SK-N-SH (cell line): Measurements from ENCODE around the gene EEA1. TPM values are rescaled to one million over a fixed set of nuclear protein-coding genes. Genes with fewer than 3 reads are reported as not detected.

Experiments used
- CTCF ChIA-PET: fragments of 300-600, 350-600 bp; formaldehyde crosslinking; extraction: SDS; loops from one replicate; lab custom pipeline; 2021; lab: Yijun Ruan, JAX
- POLR2A ChIA-PET: fragments of 350-600 bp; sonication (Branson Sonifier 250); formaldehyde crosslinking; extraction: SDS; loops from one replicate; lab custom pipeline; 2020; ENCODE audit warnings: antibody characterized with exemption, inconsistent platforms; lab: Yijun Ruan, JAX
- DNase-seq: peaks from one replicate; pipeline ENCODE4 v3.0.0; 2012
- H2AFZ ChIP-seq: fragments of 200-600 bp; sonication (generic); 2 replicates; pipeline ENCODE4 v1.8.1; 2016; ENCODE audit warnings: antibody characterized with exemption, mild to moderate bottlenecking, low read depth
- H3F3A ChIP-seq: fragments of 200-600 bp; sonication (generic); replicated peaks from 2 replicates; pipeline ENCODE3; 2016; ENCODE audit warnings: antibody characterized with exemption, mild to moderate bottlenecking; ENCODE audit not compliant: insufficient read depth
- H3K27ac ChIP-seq, 2 experiments: fragments of 200-500 bp in 1 of 2; fragments of 200-600 bp in 1 of 2; sonication (Bioruptor generic) in 1 of 2; sonication (generic), shearing (Covaris generic) in 1 of 2; 2 replicates each; pipeline versions ENCODE4 v1.5.1 to v1.6.1; 2014 to 2016; ENCODE audit warnings: low read depth in 2 of 2, inconsistent platforms in 1 of 2, low read length in 1 of 2, mild to moderate bottlenecking in 1 of 2, mixed read lengths in 1 of 2
- H3K27me3 ChIP-seq: fragments of 200-600 bp; sonication (generic), shearing (Covaris generic); 2 replicates; pipeline ENCODE4 v1.6.1; 2016; ENCODE audit warnings: mixed run types; ENCODE audit not compliant: insufficient read depth
- H3K36me3 ChIP-seq, 2 experiments: fragments of 200-500 bp in 1 of 2; fragments of 200-600 bp in 1 of 2; sonication (Bioruptor generic) in 1 of 2; sonication (generic) in 1 of 2; replicated peaks in 1 of 2; 2 replicates each; pipeline versions ENCODE3 to v1.5.1; 2014 to 2016; ENCODE audit warnings: low read length in 1 of 2, mild to moderate bottlenecking in 1 of 2; ENCODE audit not compliant: insufficient read depth in 2 of 2, control insufficient read depth in 1 of 2
- H3K4me1 ChIP-seq, 2 experiments: fragments of 200-500 bp in 1 of 2; fragments of 200-600 bp in 1 of 2; sonication (Bioruptor generic) in 1 of 2; sonication (generic), shearing (Covaris generic) in 1 of 2; 2 replicates each; pipeline versions ENCODE4 v1.5.1 to v1.6.1; 2014 to 2016; ENCODE audit warnings: low read depth in 1 of 2, low read length in 1 of 2, mixed run types in 1 of 2; ENCODE audit not compliant: insufficient read depth in 2 of 2, control insufficient read depth in 1 of 2
- H3K4me2 ChIP-seq: fragments of 200-600 bp; sonication (generic), shearing (Covaris generic); 2 replicates; pipeline ENCODE4 v1.6.1; 2017; ENCODE audit warnings: mixed run types
- H3K4me3 ChIP-seq, 2 experiments: fragments of 200-500 bp in 1 of 2; fragments of 200-600 bp in 1 of 2; sonication (Bioruptor generic) in 1 of 2; sonication (generic), shearing (Covaris generic) in 1 of 2; 2 replicates each; pipeline versions ENCODE4 v1.5.1 to v1.8.1; 2014 to 2016; ENCODE audit warnings: low read depth in 2 of 2, inconsistent platforms in 1 of 2, low read length in 1 of 2, mild to moderate bottlenecking in 1 of 2, mixed read lengths in 1 of 2, moderate library complexity in 1 of 2
- H3K79me2 ChIP-seq: fragments of 200-600 bp; sonication (generic); 2 replicates; pipeline ENCODE4 v1.8.1; 2017; ENCODE audit warnings: mild to moderate bottlenecking; ENCODE audit not compliant: insufficient read depth
- H3K9ac ChIP-seq: fragments of 200-600 bp; sonication (generic); 2 replicates; pipeline ENCODE4 v1.6.1; 2017; ENCODE audit warnings: mixed run types
- H3K9me2 ChIP-seq: fragments of 200-600 bp; sonication (generic); 2 replicates; pipeline ENCODE4 v1.6.1; 2017; ENCODE audit warnings: mixed run types
- H3K9me3 ChIP-seq: fragments of 200-600 bp; sonication (generic); 2 replicates; pipeline ENCODE4 v1.6.1; 2017; ENCODE audit warnings: mixed run types, mild to moderate bottlenecking, moderate library complexity
- H4K20me1 ChIP-seq: fragments of 200-600 bp; sonication (generic); 2 replicates; pipeline ENCODE4 v1.6.1; 2017; ENCODE audit warnings: mild to moderate bottlenecking, mixed run types; ENCODE audit not compliant: insufficient read depth
- CHD2 ChIP-seq: fragments of 150-350 bp; IDR thresholded peaks from 2 replicates; pipeline ENCODE4 v1.6.1; 2018; ENCODE audit warnings: low read length; ENCODE audit not compliant: partially characterized antibody
- ELF1 ChIP-seq: IDR thresholded peaks from 2 replicates; pipeline ENCODE4 v1.4.0; 2012
- MXI1 ChIP-seq: IDR thresholded peaks from 2 replicates; pipeline ENCODE4 v1.6.1; 2012; ENCODE audit warnings: mild to moderate bottlenecking, low read depth, low read length, improper control_type of control experiment
- POLR2AphosphoS5 ChIP-seq: IDR thresholded peaks from 2 replicates; pipeline ENCODE4 v1.6.1; 2012; ENCODE audit warnings: low read depth, low read length
- RAD21 ChIP-seq: IDR thresholded peaks from 2 replicates; pipeline ENCODE4 v1.6.1; 2012; ENCODE audit warnings: mild to moderate bottlenecking, low read length
- REST ChIP-seq: IDR thresholded peaks from 2 replicates; pipeline ENCODE4 v1.6.1; 2012; ENCODE audit warnings: mild to moderate bottlenecking, low read depth, low read length, moderate library complexity
- RXRA ChIP-seq: IDR thresholded peaks from 2 replicates; pipeline ENCODE4 v1.4.0; 2012; ENCODE audit warnings: low read depth, mild to moderate bottlenecking, borderline replicate concordance
- SIN3A ChIP-seq: IDR thresholded peaks from 2 replicates; pipeline ENCODE4 v1.6.1; 2012; ENCODE audit warnings: low read depth, mild to moderate bottlenecking, low read length, moderate library complexity, borderline replicate concordance
- ZBTB33 ChIP-seq: IDR thresholded peaks from 2 replicates; pipeline ENCODE4 v1.4.0; 2012; ENCODE audit warnings: low read depth, borderline replicate concordance
- WGBS: methylation state at CpG from one replicate; pipeline ENCODE4 v1.1.6; 2017; ENCODE audit warnings: low lambda C conversion rate; 5-methylcytosine and 5-hydroxymethylcytosine counted together
- polyA plus RNA-seq, 3 experiments: library from polyadenylated mRNA; depleted of rRNA; stranded (reverse); fragments of >200 nt; gene quantifications; 2 replicates each; pipeline ENCODE4 v1.2.3, GENCODE V29; 2012
- TF ChIP-seq, protein P1 (sequence below): IDR thresholded peaks from 2 replicates; pipeline ENCODE4 v1.4.0; 2012; ENCODE audit warnings: low read depth
- TF ChIP-seq, protein P2 (sequence below): fragments of 150-350 bp; IDR thresholded peaks from 2 replicates; pipeline ENCODE4 v1.6.1; 2016; ENCODE audit warnings: mild to moderate bottlenecking, low read depth, low read length

Gene EEA1
- polyA plus RNA-seq, 1 of the 3 experiments (the other 2 are of a cell fraction), result 1.5 TPM

- POLR2A ChIA-PET, result no interaction called here
- Histone ChIP-seq H3K27me3 (no peaks in the 10 kb centered on the region), H3K4me3 (no peak overlapping the region)
- WGBS, result 64% methylated on average over 3 of the region's 3 CpGs
- TF ChIP-seq, protein P1, sequence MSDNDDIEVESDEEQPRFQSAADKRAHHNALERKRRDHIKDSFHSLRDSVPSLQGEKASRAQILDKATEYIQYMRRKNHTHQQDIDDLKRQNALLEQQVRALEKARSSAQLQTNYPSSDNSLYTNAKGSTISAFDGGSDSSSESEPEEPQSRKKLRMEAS, result no peak
- TF ChIP-seq ZBTB33 (no peak), RXRA (no peak), POLR2AphosphoS5 (no peak), CHD2 (no peak), RAD21 (no peak), SIN3A (no peak), REST (no peak), MXI1 (no peak), ELF1 (no peak)
- TF ChIP-seq, protein P2, sequence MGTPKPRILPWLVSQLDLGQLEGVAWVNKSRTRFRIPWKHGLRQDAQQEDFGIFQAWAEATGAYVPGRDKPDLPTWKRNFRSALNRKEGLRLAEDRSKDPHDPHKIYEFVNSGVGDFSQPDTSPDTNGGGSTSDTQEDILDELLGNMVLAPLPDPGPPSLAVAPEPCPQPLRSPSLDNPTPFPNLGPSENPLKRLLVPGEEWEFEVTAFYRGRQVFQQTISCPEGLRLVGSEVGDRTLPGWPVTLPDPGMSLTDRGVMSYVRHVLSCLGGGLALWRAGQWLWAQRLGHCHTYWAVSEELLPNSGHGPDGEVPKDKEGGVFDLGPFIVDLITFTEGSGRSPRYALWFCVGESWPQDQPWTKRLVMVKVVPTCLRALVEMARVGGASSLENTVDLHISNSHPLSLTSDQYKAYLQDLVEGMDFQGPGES, result no peak
- TF ChIP-seq, all 33 proteins: peak for 0
- Histone ChIP-seq H3K79me2 (no peaks in the 10 kb centered on the region), H3F3A (peaks cover 3% of the 10 kb centered on the region), H3K9me2 (no peaks in the 10 kb centered on the region), H3K9me3 (no peaks in the 10 kb centered on the region), H3K27ac (no peak overlapping the region), H3K4me2 (no peak overlapping the region), H2AFZ (no peak overlapping the region), H3K9ac (no peak overlapping the region), H3K36me3 (no peaks in the 10 kb centered on the region), H4K20me1 (no peaks in the 10 kb centered on the region), H3K4me1 (no peaks in the 10 kb centered on the region; a peak in 1 of 4 replicates)
- no peak for DNase-seq
- CTCF ChIA-PET, result no interaction called here
Observed at GRCh38 chr12:92722897-92723296, 206.2 kb downstream of the EEA1 start.
